ENCODE data around the gene ATXN2.
A peak's percentile ranks its signal among the peaks of the same experiment; 100 is the strongest.
"Not testable (repeated sequence)": the region's sequence is repeated elsewhere in the genome, so short reads cannot be mapped to it uniquely, and the experiment has no call there.

Gene ATXN2

DNA sequence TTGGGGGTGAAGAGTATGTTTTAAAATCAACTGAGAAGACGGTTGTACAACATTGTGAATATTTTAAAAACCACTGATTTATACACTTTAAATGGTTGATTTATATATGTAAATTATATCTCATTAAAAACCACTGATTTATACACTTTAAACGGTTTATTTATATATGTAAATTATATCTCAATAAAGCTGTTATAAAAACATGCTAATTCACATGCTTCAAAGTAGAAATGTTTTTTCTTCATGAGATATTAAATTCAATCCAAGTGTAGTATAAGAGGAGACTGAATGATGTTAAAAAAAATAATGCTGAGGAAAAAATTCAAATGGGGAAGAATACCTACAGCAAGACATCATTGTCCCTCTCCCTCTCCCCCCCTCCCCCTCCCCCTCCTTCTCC, 92.9 kb downstream of the ATXN2 start:
- TF ChIP-seq CTCF (conservative IDR thresholded peaks at IDR 0.05; ENCODE audit: low read length) = no peak
- no peak for DNase-seq (ENCODE audit: low read depth)

GRCh38 chr12:111505601-111506036, 93.5 kb downstream of the ATXN2 start:
- DNase-seq (ENCODE audit: low read depth) = no peak
- no peak for TF ChIP-seq CTCF (conservative IDR thresholded peaks at IDR 0.05; ENCODE audit: low read length)

More for the DNA sequence above, 92.9 kb downstream of the ATXN2 start:
- H3K4me3 ChIP-seq (ENCODE audit: low read length) = no peak overlapping the region

GRCh38 chr12:111503116-111503515, 96.0 kb downstream of the ATXN2 start:
- no peak for DNase-seq (ENCODE audit: low read depth)
- no peak for TF ChIP-seq CTCF (conservative IDR thresholded peaks at IDR 0.05; ENCODE audit: low read length)
- no peak overlapping the region for H3K4me3 ChIP-seq (ENCODE audit: low read length)

More at GRCh38 chr12:111505601-111506036, 93.5 kb downstream of the ATXN2 start:
- no peak overlapping the region for H3K4me3 ChIP-seq (ENCODE audit: low read length)

DNA sequence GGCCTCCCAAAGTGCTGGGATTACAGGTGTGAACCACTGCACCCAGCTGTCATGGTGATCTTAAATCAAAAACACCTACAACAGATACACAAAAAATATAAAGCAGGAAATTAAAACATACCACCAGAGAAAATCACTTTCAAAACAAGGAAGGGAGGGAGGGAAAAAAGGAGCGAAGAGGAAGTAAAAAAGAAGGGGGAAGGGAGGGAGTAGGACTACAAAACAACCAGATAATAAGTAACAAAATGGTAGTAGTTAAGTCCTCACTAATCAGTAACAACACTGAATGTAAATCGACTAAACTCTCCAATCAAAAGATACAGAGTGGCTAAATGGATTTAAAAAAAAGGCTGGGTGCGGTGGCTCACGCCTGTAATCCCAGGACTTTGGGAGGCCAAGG, 104.4 kb downstream of the ATXN2 start:
- TF ChIP-seq CTCF (conservative IDR thresholded peaks at IDR 0.05; ENCODE audit: low read length) = no peak
- no peak overlapping the region for H3K4me3 ChIP-seq (ENCODE audit: low read length)
- DNase-seq (ENCODE audit: low read depth) = no peak

DNA sequence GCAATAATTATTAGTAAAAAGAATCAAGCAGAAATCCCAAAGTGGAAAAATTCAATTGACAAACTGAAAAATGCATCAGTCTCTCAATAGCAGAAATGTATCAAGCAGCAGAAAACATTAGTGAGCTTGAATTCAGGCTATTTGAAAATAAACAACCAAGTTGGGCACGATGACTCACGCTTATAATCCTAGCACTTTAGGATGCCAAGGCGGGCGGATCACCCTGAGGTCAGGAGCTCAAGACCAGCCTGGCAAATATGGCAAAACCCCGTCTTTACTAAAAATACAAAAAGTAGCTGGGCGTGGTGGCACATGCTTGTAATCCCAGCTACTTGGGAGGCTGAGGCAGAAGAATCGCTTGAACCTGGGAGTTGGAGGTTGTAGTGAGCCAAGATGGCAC, 106.1 kb downstream of the ATXN2 start:
- peak; percentile 47 for DNase-seq (ENCODE audit: low read depth)
- not testable (repeated sequence) for H3K4me3 ChIP-seq (ENCODE audit: low read length)

DNA sequence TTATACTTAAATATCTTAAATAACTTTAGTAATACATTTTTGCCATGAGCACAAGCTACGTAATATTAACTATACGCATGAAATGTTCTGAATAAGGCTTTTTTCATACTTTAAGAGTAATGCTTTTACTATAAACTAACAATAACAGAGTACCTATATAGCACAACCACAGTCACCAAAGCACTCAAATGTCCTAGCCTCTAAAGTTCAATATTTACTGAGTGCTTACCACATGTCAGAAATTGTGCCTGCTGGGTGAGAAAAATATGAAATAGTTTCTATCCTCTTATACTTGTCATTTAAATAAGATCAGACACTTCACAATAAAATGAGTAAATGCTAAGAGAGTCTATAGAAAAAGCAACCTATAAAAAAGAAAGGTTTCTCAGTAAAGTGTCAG, 110.3 kb downstream of the ATXN2 start:
- no peak for TF ChIP-seq CTCF (conservative IDR thresholded peaks at IDR 0.05; ENCODE audit: low read length)
- no peak for DNase-seq (ENCODE audit: low read depth)
- no peak overlapping the region for H3K4me3 ChIP-seq (ENCODE audit: low read length)

DNA sequence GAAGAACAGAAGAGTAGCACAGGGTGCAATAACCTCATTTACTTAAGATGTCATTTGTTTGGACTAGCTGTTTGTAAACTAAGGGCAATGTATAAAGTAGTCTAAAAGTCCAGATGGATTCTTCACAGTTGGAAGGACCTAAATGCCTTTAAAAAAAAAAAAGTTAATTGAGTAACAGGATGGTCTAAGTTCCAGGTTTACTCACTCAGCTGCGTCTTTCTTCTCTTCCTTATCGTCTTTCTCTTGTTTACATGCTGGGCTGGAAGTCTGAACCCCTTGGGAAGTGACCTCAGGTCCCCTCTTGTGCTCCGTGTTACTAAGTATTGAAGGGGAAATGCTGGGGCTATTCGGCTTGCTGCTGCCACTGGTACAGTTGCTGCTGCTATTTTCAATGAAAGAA, 110.8 kb downstream of the ATXN2 start:
- DNase-seq (ENCODE audit: low read depth) = no peak
- no peak overlapping the region for H3K4me3 ChIP-seq (ENCODE audit: low read length)
- no peak for TF ChIP-seq CTCF (conservative IDR thresholded peaks at IDR 0.05; ENCODE audit: low read length)

- TF ChIP-seq CTCF (conservative IDR thresholded peaks at IDR 0.05; ENCODE audit: low read length) = peak; percentile 29
- DNase-seq (ENCODE audit: low read depth) = no peak
- no peak overlapping the region for H3K4me3 ChIP-seq (ENCODE audit: low read length)
Observed at GRCh38 chr12:111482462-111482861, 116.7 kb downstream of the ATXN2 start.

Measured in AG10803 (cell line).